ENCODE results near the gene EPHB6. TPM values are rescaled to one million over a fixed set of nuclear protein-coding genes. Genes with fewer than 3 reads are reported as not detected.
A peak's percentile ranks its signal among the peaks of the same experiment; 100 is the strongest.

Gene EPHB6
- total RNA-seq, 1 experiment from 2014 or later, result 30.5 TPM

GRCh38 chr7:142894985-142895593 lies 40.2 kb downstream of the EPHB6 start:
- Histone ChIP-seq H3K4me2 (ENCODE audit: low read length) (no peak overlapping the region), H3K4me1 (ENCODE audit: insufficient read depth, low read length) (peaks cover 16% of the 10 kb centered on the region), H3K27me3 (ENCODE audit: low read length) (peaks cover 10% of the 10 kb centered on the region), H3K9me2 (replicated peaks; ENCODE audit: low read length) (no peaks in the 10 kb centered on the region), H3F3A (ENCODE audit: low read length, unreplicated experiment) (no peaks in the 10 kb centered on the region), H3K36me3 (ENCODE audit: low read depth, low read length) (no peaks in the 10 kb centered on the region), H3K79me2 (ENCODE audit: low read length) (no peaks in the 10 kb centered on the region), H3K9ac (ENCODE audit: low read length) (no peak overlapping the region), H2AFZ (ENCODE audit: low read length) (peak overlapping the region; percentile 25; the same call in 1 of the 2 replicates), H3K4me3 (ENCODE audit: low read length) (no peak overlapping the region), H4K20me1 (ENCODE audit: low read length) (no peaks in the 10 kb centered on the region), H3K27ac (ENCODE audit: low read length) (no peak overlapping the region), H3K9me3 (ENCODE audit: low read length) (no peaks in the 10 kb centered on the region)
- ChIA-PET CTCF (interaction anchor here (0.6 kb wide), 1 partner anchor 14 kb away, joined by 4 read pairs; no protein-coding TSS in a partner anchor), POLR2A (ENCODE audit: unreplicated experiment) (no interaction called here)
- no peak for ATAC-seq
- BruUV-seq (replicated peaks), result no TSS peak
- no peak for TF ChIP-seq EZH2 (IDR thresholded peaks at IDR 0.05; ENCODE audit: low read length, unreplicated experiment)
- TF ChIP-seq EZH2phosphoT487 (IDR thresholded peaks at IDR 0.05; ENCODE audit: borderline replicate concordance, low read length), result no peak
- TF ChIP-seq, protein P1, sequence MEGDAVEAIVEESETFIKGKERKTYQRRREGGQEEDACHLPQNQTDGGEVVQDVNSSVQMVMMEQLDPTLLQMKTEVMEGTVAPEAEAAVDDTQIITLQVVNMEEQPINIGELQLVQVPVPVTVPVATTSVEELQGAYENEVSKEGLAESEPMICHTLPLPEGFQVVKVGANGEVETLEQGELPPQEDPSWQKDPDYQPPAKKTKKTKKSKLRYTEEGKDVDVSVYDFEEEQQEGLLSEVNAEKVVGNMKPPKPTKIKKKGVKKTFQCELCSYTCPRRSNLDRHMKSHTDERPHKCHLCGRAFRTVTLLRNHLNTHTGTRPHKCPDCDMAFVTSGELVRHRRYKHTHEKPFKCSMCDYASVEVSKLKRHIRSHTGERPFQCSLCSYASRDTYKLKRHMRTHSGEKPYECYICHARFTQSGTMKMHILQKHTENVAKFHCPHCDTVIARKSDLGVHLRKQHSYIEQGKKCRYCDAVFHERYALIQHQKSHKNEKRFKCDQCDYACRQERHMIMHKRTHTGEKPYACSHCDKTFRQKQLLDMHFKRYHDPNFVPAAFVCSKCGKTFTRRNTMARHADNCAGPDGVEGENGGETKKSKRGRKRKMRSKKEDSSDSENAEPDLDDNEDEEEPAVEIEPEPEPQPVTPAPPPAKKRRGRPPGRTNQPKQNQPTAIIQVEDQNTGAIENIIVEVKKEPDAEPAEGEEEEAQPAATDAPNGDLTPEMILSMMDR (conservative IDR thresholded peaks at IDR 0.05; ENCODE audit: low read depth, low read length), result no peak
- intact Hi-C loops (cut with micrococcal nuclease), result no loop called here
- DNase-seq, result no peak

DNA sequence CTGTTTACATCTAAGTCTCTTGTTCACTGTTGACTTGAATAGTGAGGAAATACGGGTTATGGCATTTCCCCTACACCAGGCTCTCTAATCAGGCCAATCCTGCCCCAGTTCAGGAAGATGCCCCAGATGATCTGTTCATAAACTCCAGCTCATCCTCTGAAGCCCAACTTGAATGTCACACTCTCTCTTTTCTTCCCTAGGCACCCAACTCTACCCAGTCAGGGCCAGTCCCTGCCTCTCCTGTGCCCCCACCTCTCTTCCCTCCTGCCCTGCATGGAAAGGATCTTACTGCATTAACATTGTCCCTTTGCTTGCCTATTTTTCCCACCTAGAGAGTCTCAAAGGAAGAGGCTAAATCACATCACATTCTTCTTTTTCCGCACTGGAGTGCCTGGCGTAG lies 41.3 kb downstream of the EPHB6 start:
- Histone ChIP-seq H3K79me2 (ENCODE audit: low read length) (no peaks in the 10 kb centered on the region), H3K4me3 (ENCODE audit: low read length) (no peak overlapping the region), H2AFZ (ENCODE audit: low read length) (no peak overlapping the region), H3K36me3 (ENCODE audit: low read depth, low read length) (no peaks in the 10 kb centered on the region), H3K9ac (ENCODE audit: low read length) (no peak overlapping the region), H3K9me2 (replicated peaks; ENCODE audit: low read length) (no peaks in the 10 kb centered on the region), H3K4me1 (ENCODE audit: insufficient read depth, low read length) (peaks cover 18% of the 10 kb centered on the region), H3K9me3 (ENCODE audit: low read length) (no peaks in the 10 kb centered on the region), H4K20me1 (ENCODE audit: low read length) (no peaks in the 10 kb centered on the region), H3K27me3 (ENCODE audit: low read length) (peaks cover 10% of the 10 kb centered on the region), H3K4me2 (ENCODE audit: low read length) (no peak overlapping the region), H3F3A (ENCODE audit: low read length, unreplicated experiment) (no peaks in the 10 kb centered on the region), H3K27ac (ENCODE audit: low read length) (no peak overlapping the region)
- intact Hi-C loops (cut with micrococcal nuclease), result no loop called here
- CTCF ChIA-PET, result no interaction called here
- ATAC-seq, result no peak
- no peak for DNase-seq
- POLR2A ChIA-PET (ENCODE audit: unreplicated experiment), result no interaction called here
- no TSS peak for BruUV-seq (replicated peaks)
- TF ChIP-seq, protein P1 (conservative IDR thresholded peaks at IDR 0.05; ENCODE audit: low read depth, low read length), result no peak
- TF ChIP-seq EZH2phosphoT487 (IDR thresholded peaks at IDR 0.05; ENCODE audit: borderline replicate concordance, low read length), result no peak
- TF ChIP-seq EZH2 (IDR thresholded peaks at IDR 0.05; ENCODE audit: low read length, unreplicated experiment), result no peak

GRCh38 chr7:142896741-142897379 lies 42.0 kb downstream of the EPHB6 start:
- H3K9me3 ChIP-seq (ENCODE audit: low read length), result no peaks in the 10 kb centered on the region
- DNase-seq (no peak), ATAC-seq (no peak)
- no peak overlapping the region for H2AFZ ChIP-seq (ENCODE audit: low read length)
- peaks cover 18% of the 10 kb centered on the region for H3K4me1 ChIP-seq (ENCODE audit: insufficient read depth, low read length)
- ChIA-PET POLR2A (ENCODE audit: unreplicated experiment) (no interaction called here), CTCF (no interaction called here)
- TF ChIP-seq EZH2 (IDR thresholded peaks at IDR 0.05; ENCODE audit: low read length, unreplicated experiment) (no peak), EZH2phosphoT487 (IDR thresholded peaks at IDR 0.05; ENCODE audit: borderline replicate concordance, low read length) (no peak)
- TF ChIP-seq, protein P1 (conservative IDR thresholded peaks at IDR 0.05; ENCODE audit: low read depth, low read length), result no peak
- H3K36me3 ChIP-seq (ENCODE audit: low read depth, low read length), result no peaks in the 10 kb centered on the region
- H3K9me2 ChIP-seq (replicated peaks; ENCODE audit: low read length), result no peaks in the 10 kb centered on the region
- peaks cover 10% of the 10 kb centered on the region for H3K27me3 ChIP-seq (ENCODE audit: low read length)
- H3K4me3 ChIP-seq (ENCODE audit: low read length), result no peak overlapping the region
- intact Hi-C loops (cut with micrococcal nuclease), result no loop called here
- no peaks in the 10 kb centered on the region for H4K20me1 ChIP-seq (ENCODE audit: low read length)
- no peak overlapping the region for H3K9ac ChIP-seq (ENCODE audit: low read length)
- H3K4me2 ChIP-seq (ENCODE audit: low read length), result no peak overlapping the region
- no peaks in the 10 kb centered on the region for H3F3A ChIP-seq (ENCODE audit: low read length, unreplicated experiment)
- H3K27ac ChIP-seq (ENCODE audit: low read length), result no peak overlapping the region
- H3K79me2 ChIP-seq (ENCODE audit: low read length), result no peaks in the 10 kb centered on the region
- BruUV-seq (replicated peaks), result no TSS peak

Measured in PC-3 (cell line).